Keratinocyte (primary cell): ENCODE data around the gene NPAS3.

Source experiments
- CTCF ChIP-seq, 3 experiments: IDR thresholded peaks in 1 of 3; conservative IDR thresholded peaks in 1 of 3; optimal IDR thresholded peaks in 1 of 3; 2 replicates in 2 of 3; 3 replicates in 1 of 3; pipeline versions ENCODE3 to v1.5.1; 2011; ENCODE audit warnings: low read length in 3 of 3, mild to moderate bottlenecking in 3 of 3, moderate library complexity in 2 of 3, control low read depth in 1 of 3, inconsistent platforms in 1 of 3; ENCODE audit not compliant: insufficient read depth in 2 of 3; ENCODE audit errors: extremely low read depth in 1 of 3
- EZH2 ChIP-seq: IDR thresholded peaks from one replicate; pipeline ENCODE4 v1.6.1; 2012; ENCODE audit warnings: inconsistent platforms, mild to moderate bottlenecking, low read length, moderate library complexity

- TF ChIP-seq CTCF (optimal IDR thresholded peaks at IDR 0.05 in 1 of 3, IDR thresholded peaks at IDR 0.05 in 1 of 3, conservative IDR thresholded peaks at IDR 0.05 in 1 of 3; ENCODE audit: extremely low read depth in 1 of 3, insufficient read depth in 2 of 3, low read length in 3 of 3), result no peak
- TF ChIP-seq EZH2, result no peak
Observed at GRCh38 chr14:33273978-33274377, 335.3 kb downstream of the NPAS3 start.
